B cell (primary cell): ENCODE measurements around the gene SHQ1. TPM values are rescaled to one million over a fixed set of nuclear protein-coding genes. Genes with fewer than 3 reads are reported as not detected.

Experiments
- ATAC-seq: fragments of 200-7000 bp; cut with Tn5 transposase; one replicate; pipeline ENCODE4 v1.10.0; 2021; ENCODE audit warnings: low read depth, mild to moderate bottlenecking, moderate number of reproducible peaks, moderate library complexity
- CTCF ChIA-PET: fragments of 350-600 bp; sonication (Branson Sonifier 250); formaldehyde crosslinking; loops from one replicate; lab custom pipeline; 2021; ENCODE audit warnings: antibody characterized with exemption, inconsistent platforms; lab: Charles Lee
- POLR2A ChIA-PET: fragments of 350-600 bp; sonication (Branson Sonifier 250); formaldehyde crosslinking; loops from one replicate; lab custom pipeline; 2021; ENCODE audit warnings: antibody characterized with exemption; lab: Charles Lee
- DNase-seq: peaks from one replicate; pipeline ENCODE4 v3.0.0; 2013
- H2AFZ ChIP-seq: 2 replicates; pipeline ENCODE4 v1.6.1; 2012; ENCODE audit warnings: mild to moderate bottlenecking, low read depth, low read length; ENCODE audit not compliant: insufficient read depth, poor library complexity, severe bottlenecking
- H3K27ac ChIP-seq, 2 donors: 1 replicate in 1 of 2; 2 replicates in 1 of 2; pipeline ENCODE4 v1.5.1; 2012 to 2013; ENCODE audit warnings: low read length in 2 of 2, mild to moderate bottlenecking in 2 of 2, moderate library complexity in 1 of 2
- H3K27me3 ChIP-seq, 4 experiments: fragments of 200-600 bp in 1 of 4; sonication (generic) in 1 of 4; replicated peaks in 1 of 4; 1 replicate in 2 of 4; 2 replicates in 2 of 4; pipeline versions ENCODE4 v1.6.1 to v1.7.0; 2013 to 2016; ENCODE audit warnings: low read length in 3 of 4, mild to moderate bottlenecking in 2 of 4, mixed read lengths in 1 of 4, moderate library complexity in 1 of 4; ENCODE audit not compliant: insufficient read depth in 4 of 4, control insufficient read depth in 3 of 4; ENCODE audit errors: control extremely low read depth in 1 of 4
- H3K36me3 ChIP-seq, 2 experiments: replicated peaks in 1 of 2; 1 replicate in 1 of 2; 2 replicates in 1 of 2; pipeline versions ENCODE4 v1.6.1 to v1.7.1; 2013; ENCODE audit warnings: low read length in 1 of 2; ENCODE audit not compliant: insufficient read depth in 2 of 2, control insufficient read depth in 1 of 2; ENCODE audit errors: control extremely low read depth in 1 of 2, extremely low read depth in 1 of 2
- H3K4me1 ChIP-seq, 2 donors: fragments of 200-600 bp in 1 of 2; sonication (generic) in 1 of 2; 1 replicate in 1 of 2; 2 replicates in 1 of 2; pipeline versions ENCODE4 v1.5.1 to v1.6.1; 2013 to 2017; ENCODE audit warnings: low read length in 2 of 2; ENCODE audit not compliant: control insufficient read depth in 2 of 2, insufficient read depth in 2 of 2
- H3K4me2 ChIP-seq: replicated peaks from 2 replicates; pipeline ENCODE3; 2012; ENCODE audit warnings: mild to moderate bottlenecking, low read depth, low read length; ENCODE audit not compliant: poor library complexity, severe bottlenecking
- H3K4me3 ChIP-seq, 5 experiments: fragments of 200-600 bp in 1 of 5; sonication (generic) in 1 of 5; 1 replicate in 3 of 5; 2 replicates in 2 of 5; pipeline versions ENCODE4 v1.5.1 to v1.7.0; 2011 to 2016; ENCODE audit warnings: low read length in 4 of 5, mild to moderate bottlenecking in 4 of 5, low read depth in 2 of 5, control low read depth in 1 of 5, moderate library complexity in 1 of 5; ENCODE audit not compliant: insufficient read depth in 1 of 5; ENCODE audit errors: control extremely low read depth in 1 of 5, extremely low read depth in 1 of 5
- H3K79me2 ChIP-seq: fragments of 200-600 bp; sonication (generic); one replicate; pipeline ENCODE4 v1.6.0; 2016; ENCODE audit warnings: low read length; ENCODE audit not compliant: control insufficient read depth, insufficient read depth
- H3K9ac ChIP-seq: fragments of 200-600 bp; sonication (generic); 2 replicates; pipeline ENCODE4 v1.6.1; 2017; ENCODE audit warnings: mild to moderate bottlenecking, low read length, moderate library complexity
- H3K9me3 ChIP-seq, 3 donors: one replicate each; pipeline versions ENCODE4 v1.6.1 to v1.7.1; 2013; ENCODE audit warnings: low read length in 2 of 3; ENCODE audit not compliant: control insufficient read depth in 2 of 3, insufficient read depth in 1 of 3; ENCODE audit errors: control extremely low read depth in 1 of 3
- H4K20me1 ChIP-seq: 2 replicates; pipeline ENCODE4 v1.6.0; 2012; ENCODE audit warnings: mild to moderate bottlenecking, low read length; ENCODE audit not compliant: insufficient read depth, control insufficient read depth, poor library complexity, severe bottlenecking
- H3K27ac Mint-ChIP-seq: one replicate; pipeline ENCODE4 v1.8.0; 2021; ENCODE audit warnings: mixed read lengths
- H3K27me3 Mint-ChIP-seq: one replicate; pipeline ENCODE4 v1.8.0; 2021; ENCODE audit warnings: mixed read lengths
- H3K4me1 Mint-ChIP-seq: one replicate; pipeline ENCODE4 v1.8.0; 2021; ENCODE audit warnings: mixed read lengths
- H3K4me3 Mint-ChIP-seq: one replicate; pipeline ENCODE4 v1.8.0; 2021; ENCODE audit warnings: mixed read lengths
- H3K9me3 Mint-ChIP-seq: one replicate; pipeline ENCODE4 v1.8.0; 2022; ENCODE audit warnings: mixed read lengths; ENCODE audit not compliant: insufficient read depth
- CTCF ChIP-seq: fragments of 200-600 bp; IDR thresholded peaks from one replicate; pipeline ENCODE4 v1.8.0; 2022; ENCODE audit warnings: antibody characterized with exemption, mild to moderate bottlenecking
- EZH2 ChIP-seq: IDR thresholded peaks from 2 replicates; pipeline ENCODE4 v1.6.1; 2012; ENCODE audit warnings: borderline replicate concordance, low read depth, mild to moderate bottlenecking, moderate library complexity, low read length; ENCODE audit not compliant: insufficient read depth, poor library complexity, severe bottlenecking
- WGBS: methylation state at CpG from one replicate; pipeline ENCODE4 v1.1.5; 2013; ENCODE audit warnings: missing lambda C conversion rate; ENCODE audit not compliant: insufficient coverage; 5-methylcytosine and 5-hydroxymethylcytosine counted together
- intact Hi-C: fragments of 100-400 bp; cut with micrococcal nuclease; formaldehyde crosslinking; loops from one replicate; pipeline ENCODE4 v1.10.0; 2022
- polyA plus RNA-seq: library from polyadenylated mRNA; depleted of rRNA; stranded (reverse); fragments of >200 nt; gene quantifications from 2 replicates; pipeline ENCODE4 v1.2.3, GENCODE V29; 2012
- total RNA-seq, 2 donors: library from RNA; stranded (reverse); fragments of 120-200 nt in 1 of 2; gene quantifications; 1 replicate in 1 of 2; 2 replicates in 1 of 2; pipeline versions ENCODE4 v1.2.3 to v1.2.4, GENCODE V29; 2013 to 2022

SHQ1 gene
- total and polyA plus RNA-seq, 2 donors (not counting 1 experiment from before 2014, with no cell fraction given), result 3.6 to 32.0 TPM

GRCh38 chr3:72836923-72837322, 11.3 kb downstream of the SHQ1 start:
- 96% methylated on average over 3 of the region's 3 CpGs for WGBS
- H4K20me1 ChIP-seq, result no peaks in the 10 kb centered on the region
- intact Hi-C loops, result no loop called here
- TF ChIP-seq CTCF, result no peak
- no peak for TF ChIP-seq EZH2
- peaks cover 2% of the 10 kb centered on the region for H3K79me2 ChIP-seq
- POLR2A ChIA-PET, result no interaction called here
- H3K36me3 ChIP-seq, result peaks cover 7 to 72% of the 10 kb centered on the region in 2 experiments
- ATAC-seq, result no peak
- DNase-seq, result no peak
- H3K4me3 ChIP-seq, result no peak overlapping the region
- no peaks in the 10 kb centered on the region for H3K9me3 ChIP-seq
- CTCF ChIA-PET, result no interaction called here
- no peak overlapping the region for H2AFZ ChIP-seq
- H3K4me3 Mint-ChIP-seq, result no peak overlapping the region
- H3K4me1 Mint-ChIP-seq, result no peaks in the 10 kb centered on the region
- no peak overlapping the region for H3K27ac ChIP-seq
- no peaks in the 10 kb centered on the region for H3K4me1 ChIP-seq
- no peaks in the 10 kb centered on the region for H3K27me3 ChIP-seq
- H3K9ac ChIP-seq, result no peak overlapping the region
- no peaks in the 10 kb centered on the region for H3K27me3 Mint-ChIP-seq
- H3K27ac Mint-ChIP-seq, result no peak overlapping the region
- no peaks in the 10 kb centered on the region for H3K9me3 Mint-ChIP-seq
- no peak overlapping the region for H3K4me2 ChIP-seq

- intact Hi-C loops, result no loop called here
- H3K4me1 ChIP-seq, result no peaks in the 10 kb centered on the region
- H3K9ac ChIP-seq, result no peak overlapping the region
- no peak overlapping the region for H2AFZ ChIP-seq
- no peaks in the 10 kb centered on the region for H3K27me3 ChIP-seq
- peaks cover 2% of the 10 kb centered on the region for H3K79me2 ChIP-seq
- Mint-ChIP-seq H3K9me3 (no peaks in the 10 kb centered on the region), H3K27me3 (no peaks in the 10 kb centered on the region), H3K27ac (no peak overlapping the region), H3K4me3 (no peak overlapping the region), H3K4me1 (no peaks in the 10 kb centered on the region)
- no peak overlapping the region for H3K4me2 ChIP-seq
- no peak overlapping the region for H3K4me3 ChIP-seq
- 100% methylated on average over 1 of the region's 3 CpGs for WGBS
- no peak for TF ChIP-seq CTCF
- TF ChIP-seq EZH2, result no peak
- peaks cover 3 to 70% of the 10 kb centered on the region in 2 experiments for H3K36me3 ChIP-seq
- ChIA-PET POLR2A (no interaction called here), CTCF (no interaction called here)
- H3K9me3 ChIP-seq, result no peaks in the 10 kb centered on the region
- ATAC-seq, result no peak
- DNase-seq, result no peak
- H4K20me1 ChIP-seq, result no peaks in the 10 kb centered on the region
- H3K27ac ChIP-seq, result no peak overlapping the region
Observed at GRCh38 chr3:72836416-72836815, 11.8 kb downstream of the SHQ1 start.
